Measurements from ENCODE around the gene CNTNAP2. TPM values are rescaled to one million over a fixed set of nuclear protein-coding genes. Genes with fewer than 3 reads are reported as not detected.

The CNTNAP2 gene
- polyA plus RNA-seq, 4 donors: 0.54 to 10.1 (median 2.6) TPM

DNA sequence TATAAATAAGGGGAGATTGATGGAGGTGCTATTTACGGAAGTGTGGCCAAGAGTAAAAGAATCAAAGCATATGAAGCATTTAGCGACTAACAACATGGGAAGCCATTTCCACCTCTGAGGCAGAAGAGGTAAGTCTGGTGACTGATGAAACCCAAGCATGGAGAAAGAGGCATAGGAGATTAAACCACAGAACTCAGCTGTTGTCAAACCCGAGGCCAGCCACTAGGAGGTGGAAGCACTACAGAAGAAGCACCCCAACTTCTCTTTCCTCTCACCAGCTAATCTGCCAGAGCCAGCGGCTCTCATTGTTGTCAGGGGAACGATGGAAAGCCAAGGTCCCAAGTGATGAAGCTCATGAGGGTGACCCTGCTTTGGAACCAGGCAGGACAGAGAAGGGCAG is 19.6 kb upstream of the CNTNAP2 start:
- Histone ChIP-seq H3K27ac (ENCODE audit: low read depth in 1 of 3, low read length in 2 of 3) (no peak overlapping the region), H3K4me3 (ENCODE audit: low read depth in 1 of 3, low read length in 3 of 3) (no peak overlapping the region), H3K27me3 (ENCODE audit: control insufficient read depth in 3 of 3, insufficient read depth in 3 of 3, low read length in 3 of 3) (no peaks in the 10 kb centered on the region), H3K36me3 (ENCODE audit: control insufficient read depth in 3 of 3, insufficient read depth in 2 of 3, low read depth in 1 of 3, low read length in 3 of 3) (no peaks in the 10 kb centered on the region), H3K9me3 (ENCODE audit: control insufficient read depth in 2 of 2, insufficient read depth in 1 of 2, low read depth in 1 of 2, low read length in 1 of 2) (no peaks in the 10 kb centered on the region), H3K4me1 (ENCODE audit: control insufficient read depth in 3 of 3, insufficient read depth in 2 of 3, low read depth in 1 of 3, low read length in 2 of 3) (no peaks in the 10 kb centered on the region)
- FAIRE-seq (no peak), DNase-seq (no peak)
- 47 to 54% (median 49%) methylated on average over 5 of the region's 5 CpGs for WGBS, 3 donors

- no peak for FAIRE-seq
- no peaks in the 10 kb centered on the region for H3K36me3 ChIP-seq (ENCODE audit: control insufficient read depth in 3 of 3, insufficient read depth in 2 of 3, low read depth in 1 of 3, low read length in 3 of 3)
- H3K9me3 ChIP-seq (ENCODE audit: control insufficient read depth in 2 of 2, insufficient read depth in 1 of 2, low read depth in 1 of 2, low read length in 1 of 2): no peaks in the 10 kb centered on the region
- H3K4me3 ChIP-seq (ENCODE audit: low read depth in 1 of 3, low read length in 3 of 3): no peak overlapping the region
- no peaks in the 10 kb centered on the region for H3K27me3 ChIP-seq (ENCODE audit: control insufficient read depth in 3 of 3, insufficient read depth in 3 of 3, low read length in 3 of 3)
- H3K4me1 ChIP-seq (ENCODE audit: control insufficient read depth in 3 of 3, insufficient read depth in 2 of 3, low read depth in 1 of 3, low read length in 2 of 3): no peaks in the 10 kb centered on the region
- no peak overlapping the region for H3K27ac ChIP-seq (ENCODE audit: low read depth in 1 of 3, low read length in 2 of 3)
- WGBS, 3 donors: 10 to 35% (median 19%) methylated on average over 3 of the region's 3 CpGs
- no peak for DNase-seq
Measured at GRCh38 chr7:146106319-146106718, 10.3 kb upstream of the CNTNAP2 start.

GRCh38 chr7:146112755-146113154 is 3.8 kb upstream of the CNTNAP2 start:
- Histone ChIP-seq H3K36me3 (ENCODE audit: control insufficient read depth in 3 of 3, insufficient read depth in 2 of 3, low read depth in 1 of 3, low read length in 3 of 3) (no peaks in the 10 kb centered on the region), H3K9me3 (ENCODE audit: control insufficient read depth in 2 of 2, insufficient read depth in 1 of 2, low read depth in 1 of 2, low read length in 1 of 2) (no peaks in the 10 kb centered on the region), H3K4me1 (ENCODE audit: control insufficient read depth in 3 of 3, insufficient read depth in 2 of 3, low read depth in 1 of 3, low read length in 2 of 3) (no peaks in the 10 kb centered on the region), H3K27me3 (ENCODE audit: control insufficient read depth in 3 of 3, insufficient read depth in 3 of 3, low read length in 3 of 3) (peaks cover 0 to 12% (median 8%) of the 10 kb centered on the region in 3 donors), H3K27ac (ENCODE audit: low read depth in 1 of 3, low read length in 2 of 3) (no peak overlapping the region), H3K4me3 (ENCODE audit: low read depth in 1 of 3, low read length in 3 of 3) (no peak overlapping the region)
- no peak for FAIRE-seq
- 32 to 55% (median 47%) methylated on average over 1 of the region's 1 CpG for WGBS, 3 donors
- DNase-seq: no peak

DNA sequence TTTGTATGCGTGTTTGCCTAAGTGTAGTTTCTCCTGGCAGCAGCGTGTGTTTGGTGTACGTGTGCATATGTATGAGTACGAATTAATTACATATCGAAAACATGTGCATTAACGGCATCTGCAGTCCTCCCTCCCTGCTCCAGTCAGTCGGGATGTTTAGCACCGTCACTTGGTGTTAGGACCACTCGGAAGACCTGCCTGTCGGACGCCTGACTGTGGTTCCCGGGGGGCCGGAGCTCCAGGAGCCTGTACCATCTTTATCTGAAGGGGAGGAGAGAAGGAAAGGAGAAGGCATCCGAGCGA is 1.1 kb upstream of the CNTNAP2 start:
- Histone ChIP-seq H3K4me3 (ENCODE audit: low read depth in 1 of 3, low read length in 3 of 3) (peak overlapping the region in 1 of 3 donors; percentile 37), H3K27ac (ENCODE audit: low read depth in 1 of 3, low read length in 2 of 3) (no peak overlapping the region), H3K36me3 (ENCODE audit: control insufficient read depth in 3 of 3, insufficient read depth in 2 of 3, low read depth in 1 of 3, low read length in 3 of 3) (no peaks in the 10 kb centered on the region), H3K27me3 (ENCODE audit: control insufficient read depth in 3 of 3, insufficient read depth in 3 of 3, low read length in 3 of 3) (peaks cover 0 to 12% (median 8%) of the 10 kb centered on the region in 3 donors), H3K4me1 (ENCODE audit: control insufficient read depth in 3 of 3, insufficient read depth in 2 of 3, low read depth in 1 of 3, low read length in 2 of 3) (no peaks in the 10 kb centered on the region), H3K9me3 (ENCODE audit: control insufficient read depth in 2 of 2, insufficient read depth in 1 of 2, low read depth in 1 of 2, low read length in 1 of 2) (no peaks in the 10 kb centered on the region)
- FAIRE-seq (no peak), DNase-seq (no peak)
- WGBS, 3 donors: 15 to 27% (median 16%) methylated on average over 15 of the region's 15 CpGs

- H3K9me3 ChIP-seq (ENCODE audit: control insufficient read depth in 2 of 2, insufficient read depth in 1 of 2, low read depth in 1 of 2, low read length in 1 of 2): no peaks in the 10 kb centered on the region
- WGBS, 3 donors: 1 to 3% (median 1%) methylated on average over 50 to 62 of the region's 62 CpGs
- H3K4me3 ChIP-seq (ENCODE audit: low read depth in 1 of 3, low read length in 3 of 3): peak overlapping the region in 2 of 3 donors; percentile 10 to 37
- H3K4me1 ChIP-seq (ENCODE audit: control insufficient read depth in 3 of 3, insufficient read depth in 2 of 3, low read depth in 1 of 3, low read length in 2 of 3): no peaks in the 10 kb centered on the region
- FAIRE-seq: no peak
- DNase-seq: peak; percentile 7 to 74
- H3K36me3 ChIP-seq (ENCODE audit: control insufficient read depth in 3 of 3, insufficient read depth in 2 of 3, low read depth in 1 of 3, low read length in 3 of 3): no peaks in the 10 kb centered on the region
- H3K27ac ChIP-seq (ENCODE audit: low read depth in 1 of 3, low read length in 2 of 3): peak overlapping the region in 1 of 3 donors; percentile 17
- H3K27me3 ChIP-seq (ENCODE audit: control insufficient read depth in 3 of 3, insufficient read depth in 3 of 3, low read length in 3 of 3): peaks cover 0 to 12% (median 8%) of the 10 kb centered on the region in 3 donors
Measured at GRCh38 chr7:146115851-146116520, 615 bp upstream of the CNTNAP2 start.

GRCh38 chr7:146117576-146117975 is 975 bp downstream of the CNTNAP2 start:
- no peak for DNase-seq
- Histone ChIP-seq H3K27me3 (ENCODE audit: control insufficient read depth in 3 of 3, insufficient read depth in 3 of 3, low read length in 3 of 3) (peaks cover 0 to 12% (median 8%) of the 10 kb centered on the region in 3 donors), H3K4me3 (ENCODE audit: low read depth in 1 of 3, low read length in 3 of 3) (no peak overlapping the region), H3K4me1 (ENCODE audit: control insufficient read depth in 3 of 3, insufficient read depth in 2 of 3, low read depth in 1 of 3, low read length in 2 of 3) (no peaks in the 10 kb centered on the region), H3K36me3 (ENCODE audit: control insufficient read depth in 3 of 3, insufficient read depth in 2 of 3, low read depth in 1 of 3, low read length in 3 of 3) (no peaks in the 10 kb centered on the region), H3K27ac (ENCODE audit: low read depth in 1 of 3, low read length in 2 of 3) (no peak overlapping the region), H3K9me3 (ENCODE audit: control insufficient read depth in 2 of 2, insufficient read depth in 1 of 2, low read depth in 1 of 2, low read length in 1 of 2) (no peaks in the 10 kb centered on the region)
- WGBS, 3 donors: 49 to 60% (median 57%) methylated on average over 5 of the region's 5 CpGs
- no peak for FAIRE-seq

GRCh38 chr7:146119002-146119401 is 2.4 kb downstream of the CNTNAP2 start:
- H3K27me3 ChIP-seq (ENCODE audit: control insufficient read depth in 3 of 3, insufficient read depth in 3 of 3, low read length in 3 of 3): peaks cover 0 to 12% (median 8%) of the 10 kb centered on the region in 3 donors
- WGBS, 3 donors: 83 to 90% (median 87%) methylated on average over 1 of the region's 1 CpG
- peak; percentile 62 for FAIRE-seq
- no peaks in the 10 kb centered on the region for H3K9me3 ChIP-seq (ENCODE audit: control insufficient read depth in 2 of 2, insufficient read depth in 1 of 2, low read depth in 1 of 2, low read length in 1 of 2)
- H3K36me3 ChIP-seq (ENCODE audit: control insufficient read depth in 3 of 3, insufficient read depth in 2 of 3, low read depth in 1 of 3, low read length in 3 of 3): no peaks in the 10 kb centered on the region
- no peaks in the 10 kb centered on the region for H3K4me1 ChIP-seq (ENCODE audit: control insufficient read depth in 3 of 3, insufficient read depth in 2 of 3, low read depth in 1 of 3, low read length in 2 of 3)
- no peak overlapping the region for H3K4me3 ChIP-seq (ENCODE audit: low read depth in 1 of 3, low read length in 3 of 3)
- DNase-seq: no peak
- H3K27ac ChIP-seq (ENCODE audit: low read depth in 1 of 3, low read length in 2 of 3): no peak overlapping the region

- H3K27ac ChIP-seq (ENCODE audit: low read depth in 1 of 3, low read length in 2 of 3): no peak overlapping the region
- H3K27me3 ChIP-seq (ENCODE audit: control insufficient read depth in 3 of 3, insufficient read depth in 3 of 3, low read length in 3 of 3): no peaks in the 10 kb centered on the region
- FAIRE-seq (no peak), DNase-seq (no peak)
- whole genome bisulfite sequencing, 3 donors: 74 to 83% (median 80%) methylated on average over 5 of the region's 5 CpGs
- no peak overlapping the region for H3K4me3 ChIP-seq (ENCODE audit: low read depth in 1 of 3, low read length in 3 of 3)
- H3K36me3 ChIP-seq (ENCODE audit: control insufficient read depth in 3 of 3, insufficient read depth in 2 of 3, low read depth in 1 of 3, low read length in 3 of 3): no peaks in the 10 kb centered on the region
- no peaks in the 10 kb centered on the region for H3K9me3 ChIP-seq (ENCODE audit: control insufficient read depth in 2 of 2, insufficient read depth in 1 of 2, low read depth in 1 of 2, low read length in 1 of 2)
- H3K4me1 ChIP-seq (ENCODE audit: control insufficient read depth in 3 of 3, insufficient read depth in 2 of 3, low read depth in 1 of 3, low read length in 2 of 3): no peaks in the 10 kb centered on the region
Measured at GRCh38 chr7:146123715-146124114, 7.1 kb downstream of the CNTNAP2 start.

Measured in small intestine (tissue), 7 donors.